HPDE6-E6E7 (cell line): ENCODE results near the gene WNT7B.

Source experiments
- DNase-seq: peaks from one replicate; pipeline ENCODE4 v3.0.0; 2011; ENCODE audit warnings: missing footprints; ENCODE audit errors: extremely low spot score

WNT7B gene

DNA sequence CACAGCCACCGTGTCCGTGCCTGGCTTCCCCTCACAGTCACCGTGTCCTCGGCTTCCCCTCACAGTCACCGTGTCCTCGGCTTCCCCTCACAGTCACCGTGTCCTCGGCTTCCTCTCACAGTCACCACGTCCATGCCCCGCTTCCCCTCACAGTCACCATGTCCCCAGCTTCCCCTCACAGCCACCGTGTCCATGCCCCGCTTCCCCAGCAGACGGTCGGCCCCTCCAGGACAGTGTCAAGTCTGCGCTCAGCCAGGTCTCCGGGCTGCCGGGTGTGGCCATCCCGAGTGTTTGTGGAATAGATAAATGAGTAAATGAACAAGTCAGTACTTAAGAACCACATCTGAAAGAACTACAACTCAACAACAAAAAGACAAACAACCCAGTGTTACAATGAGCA is 23.8 kb downstream of the WNT7B start:
- no peak for DNase-seq

DNA sequence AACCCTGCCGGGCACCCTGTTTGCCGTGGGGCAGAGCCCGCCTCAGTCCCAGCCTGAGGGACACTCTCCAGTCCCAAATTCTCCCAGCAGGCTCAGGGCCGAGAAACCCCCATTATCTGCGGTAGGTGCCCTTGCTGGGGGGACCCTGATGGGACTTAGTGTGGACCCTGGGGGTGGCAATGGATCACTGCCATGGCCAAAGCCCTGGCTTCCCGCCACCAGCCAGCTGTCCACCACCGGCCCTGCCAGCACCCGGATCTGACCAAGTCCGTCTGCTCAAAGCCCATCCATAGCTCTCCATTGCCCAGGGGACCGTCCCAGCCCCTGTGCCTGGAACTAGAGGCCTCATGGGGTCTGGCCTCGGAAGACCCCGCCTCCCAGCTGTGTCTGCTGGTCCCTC is 24.4 kb downstream of the WNT7B start:
- DNase-seq, result no peak

DNA sequence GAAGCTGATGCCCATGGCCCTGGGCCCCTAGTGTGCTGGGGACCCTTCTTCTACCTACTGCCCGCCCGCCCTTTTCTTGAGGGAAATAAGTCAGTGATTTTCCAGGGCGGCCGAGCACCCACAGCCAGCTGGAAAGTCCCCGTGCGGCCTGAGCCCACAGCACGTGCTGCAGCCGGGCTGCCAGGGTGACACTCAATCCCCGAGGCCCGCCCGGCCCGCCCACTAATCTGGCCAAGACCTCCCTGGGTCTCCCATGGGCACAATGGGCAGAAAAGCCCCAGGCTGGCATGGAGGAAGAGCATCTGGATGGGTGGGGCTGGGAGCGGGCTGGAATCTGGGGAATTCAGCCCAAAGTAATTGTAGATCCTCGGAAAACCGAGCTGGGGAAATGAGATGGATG is 24.8 kb downstream of the WNT7B start:
- no peak for DNase-seq

DNA sequence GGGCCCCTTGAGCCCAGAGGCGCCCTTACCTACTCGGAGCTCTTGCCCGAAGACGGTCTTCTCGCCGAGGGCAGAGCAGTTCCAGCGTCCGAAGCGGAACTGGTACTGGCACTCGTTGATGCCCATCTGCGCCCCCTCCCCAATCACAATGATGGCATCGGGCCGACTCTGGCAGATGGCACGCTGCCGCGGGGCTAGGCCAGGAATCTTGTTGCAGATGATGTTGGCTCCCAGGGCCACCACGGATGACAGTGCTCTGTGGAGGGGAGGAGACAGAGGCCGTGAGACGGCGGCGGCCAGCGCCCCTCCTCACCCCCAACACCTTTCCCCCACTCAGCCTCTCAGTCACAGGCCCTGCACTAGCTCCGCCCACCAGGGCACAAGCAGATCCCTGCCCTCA is 27.1 kb downstream of the WNT7B start:
- no peak for DNase-seq

DNA sequence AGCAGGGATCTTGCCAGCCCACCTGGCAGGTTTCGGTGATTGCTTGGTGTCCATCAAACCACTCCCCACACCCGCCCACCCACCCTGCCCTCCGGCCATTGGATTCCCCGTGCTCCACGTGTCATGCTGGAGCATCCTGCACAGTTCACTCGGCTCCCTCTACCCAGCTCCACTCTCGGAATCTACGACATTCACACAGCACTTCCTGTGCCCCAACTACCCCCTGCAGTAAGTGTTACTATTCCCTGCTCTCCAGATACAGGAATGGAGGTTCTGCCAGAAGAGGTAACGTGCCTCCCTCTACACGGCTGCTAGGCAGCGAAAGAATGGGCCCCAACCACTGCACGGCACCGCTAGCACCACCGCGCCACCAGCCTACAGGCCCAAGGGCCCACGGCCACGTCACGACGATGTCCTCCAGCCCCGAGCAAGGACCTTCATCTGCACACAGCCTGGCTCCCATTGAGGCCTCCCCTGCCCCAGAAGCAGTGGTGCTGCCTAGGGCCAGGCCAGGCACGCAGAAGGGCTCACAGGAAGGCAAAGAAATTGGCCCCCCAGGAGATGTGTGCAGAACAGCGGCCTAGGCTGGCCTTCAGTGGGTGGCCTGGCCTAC is 27.6 kb downstream of the WNT7B start:
- DNase-seq, result no peak

DNA sequence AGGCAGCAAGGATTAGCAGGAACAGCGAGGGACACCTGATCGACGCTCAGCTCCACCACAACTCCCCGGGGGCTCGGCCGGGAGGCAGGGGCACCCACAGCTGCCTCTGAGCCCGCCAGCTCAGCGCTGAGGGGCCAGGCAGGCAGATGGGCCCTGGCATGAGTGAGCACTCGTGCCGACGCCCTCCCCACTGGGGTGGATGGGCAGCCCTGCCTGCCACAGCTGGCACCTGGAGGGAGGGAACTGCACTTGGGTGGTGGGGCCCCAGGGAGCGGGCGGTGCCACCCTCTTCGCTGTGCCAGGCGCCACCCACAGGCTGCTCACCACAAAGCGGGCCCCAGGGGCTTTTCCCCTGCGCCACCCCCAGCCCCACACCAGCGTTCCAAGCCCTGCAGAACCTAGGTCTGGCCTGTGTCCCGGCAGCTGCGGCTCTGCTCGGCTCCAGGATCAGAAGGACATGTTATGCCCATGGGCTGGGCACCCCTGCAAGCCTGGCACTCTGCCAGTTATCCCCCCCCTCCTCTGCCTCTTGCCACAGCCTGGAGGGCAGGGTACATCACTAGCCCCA is 28.8 kb downstream of the WNT7B start:
- no peak for DNase-seq

DNA sequence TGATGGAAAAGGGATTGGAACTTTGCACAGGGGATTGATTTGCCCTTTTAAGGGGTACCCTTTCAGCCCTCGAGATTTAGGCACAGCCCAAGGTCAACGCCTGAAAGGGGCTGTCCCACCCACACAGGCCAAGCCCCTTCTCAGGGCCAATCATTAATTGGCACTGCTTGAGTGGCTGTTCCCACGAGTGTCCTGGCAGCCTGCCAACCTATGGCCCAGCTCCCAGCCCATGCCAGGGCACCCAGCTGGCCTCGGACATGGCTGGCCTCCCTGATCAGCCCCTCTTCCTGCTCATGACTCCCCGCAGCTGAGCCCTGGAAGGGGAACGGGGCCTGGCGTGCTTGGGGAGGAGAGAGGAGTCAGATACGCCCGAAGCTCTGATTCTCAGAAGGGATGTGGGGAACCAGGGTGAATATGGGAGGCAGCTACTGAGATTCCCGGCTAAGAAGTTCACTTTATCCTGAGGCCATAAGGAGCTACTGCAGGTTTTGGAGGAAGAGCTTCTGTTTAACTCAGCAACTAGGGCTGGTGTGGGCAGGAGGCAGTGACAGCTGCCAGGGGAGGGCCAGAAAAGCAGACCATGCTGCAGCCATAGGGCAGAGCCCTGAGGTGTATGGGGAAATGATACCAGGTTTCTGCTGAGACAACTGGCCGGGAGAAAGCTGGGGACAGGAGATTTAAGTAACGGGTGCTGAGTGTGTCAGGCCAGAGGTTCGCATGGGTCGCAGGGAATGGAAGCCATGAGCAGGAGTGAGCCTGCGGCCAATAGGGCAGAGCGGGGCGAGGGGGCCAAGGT is 30.0 kb downstream of the WNT7B start:
- DNase-seq, result no peak

DNA sequence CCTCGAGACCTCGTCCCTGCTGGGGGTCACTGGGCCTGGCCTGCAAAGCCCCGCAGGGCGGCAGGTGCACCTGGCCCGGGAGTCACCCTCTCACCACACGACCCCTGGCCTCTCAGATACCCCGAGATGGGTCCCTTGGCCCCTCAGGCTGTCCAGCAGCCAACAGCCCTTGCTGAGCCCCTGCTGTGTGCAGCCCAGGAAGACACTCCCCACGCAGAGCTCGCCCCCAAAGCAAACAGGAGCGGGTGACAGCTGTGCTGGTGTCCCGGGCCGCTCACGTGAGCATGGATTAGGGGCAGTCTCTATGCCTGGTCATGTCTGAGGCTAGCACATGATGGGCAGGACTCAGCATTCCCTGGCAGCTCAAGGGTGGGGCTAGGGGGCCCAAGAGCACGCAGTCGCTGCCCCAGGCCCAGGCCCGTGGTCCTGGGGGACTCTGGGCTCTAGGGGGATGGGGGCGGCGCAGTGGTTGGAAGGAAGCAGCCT is 31.3 kb downstream of the WNT7B start:
- DNase-seq, result no peak

DNA sequence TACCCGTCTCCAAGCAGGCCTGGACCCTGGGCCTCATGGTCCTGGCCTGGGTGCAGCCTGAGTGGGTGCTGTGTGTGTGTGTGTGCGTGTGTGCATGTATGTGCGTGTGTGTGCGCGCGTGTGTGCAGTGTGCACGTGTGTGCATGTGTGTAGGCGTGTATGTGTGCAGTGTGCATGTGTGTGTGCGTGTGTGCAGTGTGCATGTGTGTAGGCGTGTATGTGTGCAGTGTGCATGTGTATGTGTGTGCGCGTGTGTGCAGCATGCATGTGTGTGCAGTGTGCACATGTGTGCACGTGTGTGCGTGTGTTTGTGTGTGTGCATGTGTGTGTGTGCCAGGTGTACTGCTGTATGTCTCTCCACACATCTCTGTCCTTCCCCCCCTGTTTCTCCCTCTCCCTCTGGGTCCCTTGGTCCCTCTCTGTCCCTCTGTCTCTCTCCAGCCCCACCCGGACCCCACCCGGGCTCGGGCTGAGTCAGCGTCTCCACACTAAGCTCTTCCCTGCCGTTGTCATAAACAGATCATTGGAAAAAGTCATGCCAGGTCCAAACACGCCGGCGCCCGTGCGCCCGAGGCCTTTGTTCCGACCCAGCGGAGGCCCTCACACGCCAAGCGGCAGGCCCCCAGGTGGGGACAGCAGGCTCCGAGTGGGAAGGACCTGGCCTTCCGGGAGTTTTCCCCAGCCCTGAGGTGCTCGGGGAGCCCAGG is 34.0 kb downstream of the WNT7B start:
- DNase-seq, result no peak

DNA sequence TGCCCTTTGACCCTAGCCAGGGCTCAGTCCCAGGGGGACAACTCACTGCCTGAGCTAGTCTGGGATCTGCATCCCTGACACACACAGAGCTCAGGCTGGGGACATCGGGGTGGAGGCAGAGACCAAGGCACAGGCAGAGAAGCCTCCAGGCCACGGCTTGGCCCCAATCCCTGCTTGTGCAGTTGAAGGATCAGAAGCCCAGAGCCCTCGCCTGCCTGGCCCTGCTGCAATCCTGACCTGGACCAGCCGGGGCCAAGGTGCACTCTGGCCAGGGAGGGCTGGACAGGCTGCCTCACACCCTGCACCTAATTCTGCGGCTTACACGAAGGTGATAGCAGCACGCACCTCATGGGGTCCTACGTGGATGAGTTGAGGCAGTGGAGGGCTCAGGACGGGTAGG is 34.6 kb downstream of the WNT7B start:
- no peak for DNase-seq

DNA sequence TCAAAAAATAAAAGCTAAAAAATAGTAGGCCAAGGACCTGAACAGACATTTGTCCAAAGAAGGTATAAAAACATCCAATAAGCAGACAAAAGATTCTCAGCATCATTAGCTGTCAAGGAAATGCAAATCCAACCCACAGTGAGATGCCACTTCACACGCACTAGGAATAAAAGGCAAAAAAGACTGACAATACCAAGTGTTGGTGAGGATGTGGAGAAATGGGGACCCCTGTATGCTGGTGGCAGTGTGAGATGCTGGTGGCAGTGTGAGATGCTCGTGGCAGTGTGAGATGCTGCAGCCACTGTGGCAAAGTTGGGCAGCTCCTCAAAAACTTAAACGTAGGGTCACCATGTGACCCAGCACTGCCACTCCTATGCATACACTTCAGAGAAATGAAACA is 38.0 kb downstream of the WNT7B start:
- DNase-seq, result no peak

DNA sequence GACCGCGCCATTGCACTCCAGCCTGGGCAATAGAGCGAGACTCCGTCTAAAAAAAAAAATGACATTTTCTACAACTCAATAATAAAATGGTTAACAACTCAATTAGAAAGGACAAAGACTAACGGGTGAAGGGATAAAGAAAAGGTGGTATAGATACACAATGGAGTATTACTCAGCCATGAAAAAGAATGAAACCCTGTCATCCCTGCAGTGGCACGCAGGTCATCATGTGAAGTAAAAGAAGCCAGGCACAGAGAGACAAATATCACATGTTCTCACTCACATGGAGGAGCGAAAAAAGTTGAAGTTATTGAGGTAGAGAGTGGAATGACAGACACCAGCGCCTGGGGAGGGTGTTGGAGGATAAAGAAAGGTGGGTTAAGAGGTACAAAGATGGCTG is 39.0 kb downstream of the WNT7B start:
- no peak for DNase-seq

DNA sequence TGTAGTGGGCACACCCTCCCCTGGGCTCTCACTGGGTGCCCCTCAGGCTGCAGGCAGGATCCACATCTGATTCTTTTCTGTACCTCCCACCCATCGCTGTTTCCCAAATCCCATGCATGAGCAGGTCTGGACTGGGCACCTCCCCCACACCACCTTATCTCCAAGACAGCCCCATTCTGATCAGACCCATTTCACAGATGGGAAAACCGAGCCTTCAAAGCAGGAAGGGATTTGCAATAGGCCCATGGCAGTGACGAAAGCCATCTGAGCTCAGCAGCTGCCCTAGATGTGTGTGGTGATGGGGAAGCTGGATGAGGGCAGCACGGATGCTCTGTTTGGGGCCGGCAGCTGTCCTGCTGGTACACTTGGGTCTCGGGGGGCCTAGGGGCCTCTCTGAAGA is 41.4 kb downstream of the WNT7B start:
- DNase-seq, result no peak

DNA sequence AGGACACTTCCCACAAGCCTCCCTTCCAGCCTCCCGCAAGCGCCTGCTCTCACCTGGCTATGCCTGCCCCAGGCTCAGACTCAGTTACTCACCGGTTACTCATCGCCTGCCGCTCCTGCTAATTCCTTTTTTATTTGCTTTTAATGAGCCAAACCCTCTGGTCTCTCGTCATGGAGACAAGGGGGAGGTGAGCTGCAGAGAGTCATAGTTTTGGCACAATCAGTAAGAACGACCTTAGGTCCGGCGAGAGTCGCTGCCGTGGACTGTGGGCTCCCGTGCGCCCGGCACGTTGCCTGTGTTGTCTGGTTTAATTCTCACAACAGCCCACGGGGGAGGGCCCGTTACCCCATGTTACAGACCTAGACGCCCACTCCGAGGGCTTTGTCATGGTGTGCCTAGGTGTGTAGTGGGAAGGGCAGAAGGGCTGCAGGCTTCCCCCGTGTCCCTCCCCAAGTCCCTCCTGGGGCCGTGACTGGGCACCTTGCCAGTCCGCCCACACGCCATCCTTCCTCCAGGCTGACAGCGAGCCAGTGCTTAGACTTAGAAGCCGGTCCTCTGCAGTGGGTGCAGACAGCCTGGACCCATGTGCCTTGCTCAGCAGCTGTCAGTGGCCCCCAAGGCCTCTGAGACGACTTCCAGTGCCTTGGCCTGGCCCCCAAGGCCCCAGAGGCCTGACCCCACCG is 42.2 kb downstream of the WNT7B start:
- peak; percentile 94 for DNase-seq

DNA sequence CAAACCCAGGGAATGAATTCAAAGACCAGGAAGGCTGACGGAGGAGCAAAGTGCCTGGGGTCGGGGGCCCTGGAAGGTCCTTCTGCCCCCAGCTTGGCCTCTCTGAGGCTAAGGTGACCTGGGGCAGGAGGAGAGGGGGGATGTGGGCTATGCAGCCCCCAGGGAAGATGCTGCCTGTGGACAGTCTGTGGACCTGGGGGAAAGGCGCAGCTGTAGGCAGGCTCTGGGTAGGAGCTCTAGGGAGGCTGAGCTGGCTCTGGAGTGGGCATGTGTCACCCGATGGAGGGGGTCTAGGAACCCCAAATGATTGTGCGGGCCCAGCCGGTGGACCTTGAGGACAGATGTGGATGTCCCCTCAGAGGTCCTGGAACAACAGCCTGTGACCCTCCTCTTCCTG is 42.8 kb downstream of the WNT7B start:
- no peak for DNase-seq

DNA sequence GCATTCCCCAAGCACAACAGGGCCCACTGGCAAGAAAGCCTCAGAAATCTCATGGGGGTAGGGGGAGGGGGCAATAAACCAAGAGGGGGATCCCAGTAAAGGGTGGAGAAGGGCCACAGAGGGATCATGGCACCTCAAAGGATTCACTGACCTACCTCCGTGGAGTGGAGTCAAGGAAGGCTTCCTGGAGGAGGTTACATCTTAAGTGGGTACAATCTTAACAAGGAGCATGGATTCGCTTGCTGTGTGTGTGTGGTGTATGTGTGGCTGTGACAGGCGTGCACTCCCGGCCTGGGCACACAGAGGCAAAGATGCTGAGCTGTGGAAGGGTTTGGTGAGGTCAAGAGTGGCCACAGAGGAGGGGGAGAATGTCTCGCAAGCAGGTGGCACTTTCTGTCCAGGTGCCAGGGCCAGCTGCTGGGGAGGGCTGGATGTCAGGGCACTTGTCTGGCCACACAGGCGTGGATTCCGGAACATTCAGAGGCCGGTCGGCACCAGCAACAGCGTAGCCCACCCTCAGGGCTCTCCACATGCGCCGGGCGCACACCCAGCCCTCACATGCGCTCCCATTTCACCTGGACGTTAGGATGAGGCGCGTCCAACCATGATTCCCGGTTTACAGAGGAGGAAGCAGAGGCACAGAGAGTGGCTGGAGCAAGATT is 43.3 kb downstream of the WNT7B start:
- no peak for DNase-seq

DNA sequence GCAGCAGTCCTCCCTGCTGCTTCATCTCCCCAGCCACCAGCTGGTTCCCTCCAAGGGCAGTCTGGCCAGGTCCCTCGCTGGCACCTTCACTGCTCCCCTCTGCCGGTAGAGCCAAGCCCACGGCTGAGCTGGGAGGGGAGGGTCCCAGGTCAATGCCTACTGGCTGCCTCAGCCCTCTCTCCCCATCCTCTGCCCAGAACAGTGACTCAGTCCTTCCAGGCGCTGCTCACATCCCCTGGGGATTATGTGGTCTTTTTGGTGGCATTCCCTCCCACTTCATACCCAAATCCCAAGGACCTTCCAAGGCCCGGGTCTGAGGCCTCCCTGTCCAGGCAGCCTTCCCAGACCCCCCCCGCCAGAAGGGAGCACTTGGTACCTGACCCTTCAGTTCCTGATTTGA is 44.9 kb downstream of the WNT7B start:
- no peak for DNase-seq

DNA sequence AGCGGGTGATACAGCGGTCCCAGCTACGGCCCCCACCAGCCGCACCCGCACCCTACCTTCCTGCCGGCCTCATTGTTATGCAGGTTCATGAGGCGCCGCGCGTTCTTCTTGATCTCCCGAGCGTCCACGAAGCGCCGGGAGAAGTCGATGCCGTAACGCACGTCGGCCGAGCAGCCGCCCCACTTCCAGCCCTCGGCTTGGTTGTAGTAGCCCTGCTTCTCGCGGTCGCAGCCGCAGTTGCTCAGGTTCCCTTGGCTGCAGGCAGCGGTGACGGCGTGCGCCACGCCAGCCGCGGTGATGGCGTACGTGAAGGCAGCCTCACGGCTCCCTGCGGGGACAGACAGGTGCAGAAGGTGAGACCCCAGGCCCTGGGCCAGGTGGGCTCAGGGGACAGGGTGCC is 45.9 kb downstream of the WNT7B start:
- DNase-seq, result no peak

DNA sequence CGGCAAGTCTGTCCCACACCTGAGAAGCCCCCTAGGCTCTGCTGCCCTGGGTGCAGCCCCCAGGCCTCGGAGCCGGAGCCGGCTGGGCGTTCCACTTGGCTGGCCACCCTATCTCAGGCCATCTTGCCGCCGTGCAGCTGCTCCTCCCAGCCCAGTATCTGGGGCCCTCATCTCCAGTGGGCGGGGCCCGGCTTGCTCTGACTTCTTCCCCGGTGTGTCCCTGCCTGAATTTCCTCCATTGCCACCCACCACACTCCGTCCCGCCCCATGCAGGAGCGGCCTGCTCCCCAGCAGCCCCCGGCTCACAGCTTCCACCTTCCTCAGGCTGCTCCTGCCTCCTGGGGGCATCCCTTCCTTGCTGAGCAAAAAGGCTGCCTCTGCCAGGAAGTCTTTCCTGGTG is 46.6 kb downstream of the WNT7B start:
- no peak for DNase-seq

DNA sequence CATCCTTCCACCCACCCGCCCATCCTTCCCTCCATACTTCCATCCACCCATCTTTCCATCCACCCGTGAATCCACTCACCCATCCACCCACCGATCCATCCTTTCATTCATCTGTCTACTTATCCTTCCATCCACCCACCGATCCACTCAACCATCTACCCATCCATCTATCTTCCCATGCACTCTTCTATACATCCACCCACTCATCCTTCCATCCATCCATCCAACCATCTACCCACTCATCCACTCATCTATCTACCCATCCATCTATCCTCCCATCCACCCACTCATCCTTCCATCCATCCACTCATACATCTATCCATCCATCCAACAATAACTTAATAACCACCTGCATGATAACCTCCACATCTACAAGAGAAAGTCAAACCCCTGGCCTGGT is 47.3 kb downstream of the WNT7B start:
- DNase-seq, result no peak

DNA sequence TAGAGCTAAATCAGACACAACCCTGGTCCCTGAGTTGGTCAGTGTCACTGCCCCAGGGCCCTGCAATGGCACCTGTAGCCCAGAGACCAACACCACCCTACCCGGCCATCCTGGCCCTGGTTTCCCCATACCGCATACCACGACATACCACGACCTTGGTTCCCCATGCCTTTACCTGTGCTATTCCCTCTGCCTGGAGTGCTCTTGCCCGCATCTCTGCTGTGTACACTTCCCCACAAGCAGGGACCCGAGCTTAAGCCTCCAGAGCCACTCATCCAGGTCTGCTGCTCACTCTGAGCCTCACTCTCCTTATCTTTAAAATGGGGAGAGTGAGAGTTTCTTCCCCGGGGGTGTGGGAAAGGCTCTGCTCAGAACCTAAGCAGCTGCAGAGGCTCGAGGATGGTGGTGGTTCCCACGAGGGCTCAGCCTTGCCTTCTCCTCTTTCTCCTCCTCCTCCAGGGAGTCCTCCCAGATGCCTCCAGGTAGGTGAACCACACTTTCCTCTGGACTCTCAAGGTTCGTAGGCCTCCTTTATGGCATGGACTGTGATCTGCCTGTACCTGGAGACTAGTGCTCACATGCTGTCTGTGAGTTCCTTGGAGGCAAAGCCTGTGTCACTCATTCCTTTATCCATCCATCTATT is 48.1 kb downstream of the WNT7B start:
- no peak for DNase-seq
